WTC11 (cell line): ENCODE measurements around the gene CYREN. TPM values are rescaled to one million over a fixed set of nuclear protein-coding genes. Genes with fewer than 3 reads are reported as not detected.
"Not testable (repeated sequence)": the region's sequence is repeated elsewhere in the genome, so short reads cannot be mapped to it uniquely, and the experiment has no call there.

Source experiments
- ATAC-seq: fragments of 200-7000 bp; cut with Tn5 transposase; 2 replicates; pipeline ENCODE4 v1.10.0; 2021; ENCODE audit warnings: mild to moderate bottlenecking, moderate library complexity
- CTCF ChIA-PET: fragments of 300-600 bp; sonication (Branson Sonifier 250); formaldehyde crosslinking; loops from one replicate; lab custom pipeline; 2021; ENCODE audit warnings: antibody characterized with exemption; lab: Charles Lee
- POLR2A ChIA-PET: fragments of 350-600 bp; sonication (Branson Sonifier 250); formaldehyde crosslinking; loops from one replicate; lab custom pipeline; 2021; ENCODE audit warnings: antibody characterized with exemption; lab: Charles Lee
- DNase-seq: peaks from one replicate; pipeline ENCODE4 v3.0.0; 2021; ENCODE audit warnings: low spot score
- H3K27ac Mint-ChIP-seq: 2 replicates; pipeline ENCODE4 v1.8.0; 2021; ENCODE audit warnings: mixed read lengths
- H3K27me3 Mint-ChIP-seq: 2 replicates; pipeline ENCODE4 v1.8.0; 2021; ENCODE audit warnings: low read depth, mild to moderate bottlenecking, moderate library complexity, mixed read lengths
- H3K36me3 Mint-ChIP-seq: 2 replicates; pipeline ENCODE4 v1.8.0; 2021; ENCODE audit warnings: mixed read lengths
- H3K4me1 Mint-ChIP-seq: 2 replicates; pipeline ENCODE4 v1.8.0; 2022; ENCODE audit warnings: mixed read lengths
- H3K4me3 Mint-ChIP-seq: 2 replicates; pipeline ENCODE4 v1.8.0; 2021; ENCODE audit warnings: mild to moderate bottlenecking, moderate library complexity, mixed read lengths
- H3K9me3 Mint-ChIP-seq: 2 replicates; pipeline ENCODE4 v1.8.0; 2021; ENCODE audit warnings: mixed read lengths
- FOXJ3 ChIP-seq: sonication (generic); formaldehyde crosslinking; IDR thresholded peaks from 2 replicates; pipeline ENCODE4 v1.9.0; 2021; ENCODE audit warnings: missing genetic modification reagents, mild to moderate bottlenecking, borderline replicate concordance
- GABPB1 ChIP-seq: sonication (generic); formaldehyde crosslinking; IDR thresholded peaks from 2 replicates; pipeline ENCODE4 v1.8.1; 2023; ENCODE audit warnings: mild to moderate bottlenecking, missing genetic modification reagents
- HMGA2 ChIP-seq: fragments of 250-450 bp; sonication (Bioruptor Pico); IDR thresholded peaks from 2 replicates; pipeline ENCODE4 v1.4.0; 2021; ENCODE audit warnings: mild to moderate bottlenecking, moderate library complexity
- JAZF1 ChIP-seq: fragments of 250-450 bp; sonication (Bioruptor Pico); IDR thresholded peaks from 2 replicates; pipeline ENCODE4 v1.9.0; 2021; ENCODE audit warnings: moderate library complexity, mild to moderate bottlenecking, inconsistent platforms
- MXD4 ChIP-seq: fragments of 250-450 bp; sonication (Bioruptor Pico); IDR thresholded peaks from 2 replicates; pipeline ENCODE4 v1.8.0; 2021; ENCODE audit warnings: mild to moderate bottlenecking, moderate library complexity, borderline replicate concordance
- PRRX2 ChIP-seq: fragments of 250-450 bp; sonication (Bioruptor Pico); IDR thresholded peaks from 2 replicates; pipeline ENCODE4 v1.8.0; 2021; ENCODE audit warnings: mild to moderate bottlenecking
- TEAD4 ChIP-seq: sonication (generic); formaldehyde crosslinking; IDR thresholded peaks from 2 replicates; pipeline ENCODE4 v1.8.0; 2022; ENCODE audit warnings: mild to moderate bottlenecking, missing genetic modification reagents
- ZBTB21 ChIP-seq: sonication (generic); formaldehyde crosslinking; IDR thresholded peaks from 2 replicates; pipeline ENCODE4 v1.8.1; 2023; ENCODE audit warnings: mild to moderate bottlenecking, missing genetic modification reagents, borderline replicate concordance
- ZNF219 ChIP-seq: sonication (generic); formaldehyde crosslinking; IDR thresholded peaks from 2 replicates; pipeline ENCODE4 v1.8.0; 2023; ENCODE audit warnings: missing genetic modification reagents, mild to moderate bottlenecking, borderline replicate concordance
- total RNA-seq: library from RNA; stranded (reverse); gene quantifications from 3 replicates; pipeline ENCODE4 v1.2.3, GENCODE V29; 2021
- TF ChIP-seq, protein P1 (sequence below): sonication (generic); formaldehyde crosslinking; IDR thresholded peaks from 2 replicates; pipeline ENCODE4 v1.8.0; 2023; ENCODE audit warnings: mild to moderate bottlenecking, missing genetic modification reagents

The CYREN gene
- total RNA-seq, 1 experiment from 2014 or later = 37.9 TPM

DNA sequence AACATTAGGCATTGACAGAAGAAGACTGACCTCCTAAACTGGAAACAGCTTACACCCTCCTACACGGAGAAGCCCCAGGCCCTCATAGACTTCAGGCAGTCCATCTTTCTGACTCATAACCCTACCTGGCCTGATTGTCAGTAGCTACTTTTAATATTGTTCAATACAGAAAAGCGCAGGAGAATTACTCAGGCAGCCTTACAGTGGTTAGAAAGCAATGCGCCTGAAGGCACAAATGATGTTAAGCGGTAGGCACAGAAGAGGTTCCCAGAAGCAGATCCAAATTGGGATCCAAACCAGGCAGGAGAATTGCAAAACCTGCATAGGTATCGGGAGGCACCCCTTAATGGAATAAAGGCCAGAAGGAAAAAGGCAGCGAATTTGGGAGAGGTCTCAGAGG, 5.4 kb upstream of the CYREN start:
- ATAC-seq (no peak), DNase-seq (no peak)
- ChIA-PET CTCF (no interaction called here), POLR2A (no interaction called here)
- H3K27ac Mint-ChIP-seq = peak overlapping the region; percentile 33
- no peaks in the 10 kb centered on the region for H3K27me3 Mint-ChIP-seq
- peaks cover 23% of the 10 kb centered on the region for H3K9me3 Mint-ChIP-seq
- peaks cover 31% of the 10 kb centered on the region for H3K4me1 Mint-ChIP-seq
- no peak overlapping the region for H3K4me3 Mint-ChIP-seq
- no peak for TF ChIP-seq PRRX2
- TF ChIP-seq MXD4 (CRISPR knock-in tag) = no peak
- no peak for TF ChIP-seq ZNF219 (CRISPR knock-in tag)
- TF ChIP-seq TEAD4 = no peak
- TF ChIP-seq HMGA2 (CRISPR knock-in tag) = no peak
- TF ChIP-seq, protein P1, sequence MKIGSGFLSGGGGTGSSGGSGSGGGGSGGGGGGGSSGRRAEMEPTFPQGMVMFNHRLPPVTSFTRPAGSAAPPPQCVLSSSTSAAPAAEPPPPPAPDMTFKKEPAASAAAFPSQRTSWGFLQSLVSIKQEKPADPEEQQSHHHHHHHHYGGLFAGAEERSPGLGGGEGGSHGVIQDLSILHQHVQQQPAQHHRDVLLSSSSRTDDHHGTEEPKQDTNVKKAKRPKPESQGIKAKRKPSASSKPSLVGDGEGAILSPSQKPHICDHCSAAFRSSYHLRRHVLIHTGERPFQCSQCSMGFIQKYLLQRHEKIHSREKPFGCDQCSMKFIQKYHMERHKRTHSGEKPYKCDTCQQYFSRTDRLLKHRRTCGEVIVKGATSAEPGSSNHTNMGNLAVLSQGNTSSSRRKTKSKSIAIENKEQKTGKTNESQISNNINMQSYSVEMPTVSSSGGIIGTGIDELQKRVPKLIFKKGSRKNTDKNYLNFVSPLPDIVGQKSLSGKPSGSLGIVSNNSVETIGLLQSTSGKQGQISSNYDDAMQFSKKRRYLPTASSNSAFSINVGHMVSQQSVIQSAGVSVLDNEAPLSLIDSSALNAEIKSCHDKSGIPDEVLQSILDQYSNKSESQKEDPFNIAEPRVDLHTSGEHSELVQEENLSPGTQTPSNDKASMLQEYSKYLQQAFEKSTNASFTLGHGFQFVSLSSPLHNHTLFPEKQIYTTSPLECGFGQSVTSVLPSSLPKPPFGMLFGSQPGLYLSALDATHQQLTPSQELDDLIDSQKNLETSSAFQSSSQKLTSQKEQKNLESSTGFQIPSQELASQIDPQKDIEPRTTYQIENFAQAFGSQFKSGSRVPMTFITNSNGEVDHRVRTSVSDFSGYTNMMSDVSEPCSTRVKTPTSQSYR (CRISPR knock-in tag) = no peak
- TF ChIP-seq JAZF1 (CRISPR knock-in tag) = no peak
- H3K36me3 Mint-ChIP-seq = peaks cover 18% of the 10 kb centered on the region

DNA sequence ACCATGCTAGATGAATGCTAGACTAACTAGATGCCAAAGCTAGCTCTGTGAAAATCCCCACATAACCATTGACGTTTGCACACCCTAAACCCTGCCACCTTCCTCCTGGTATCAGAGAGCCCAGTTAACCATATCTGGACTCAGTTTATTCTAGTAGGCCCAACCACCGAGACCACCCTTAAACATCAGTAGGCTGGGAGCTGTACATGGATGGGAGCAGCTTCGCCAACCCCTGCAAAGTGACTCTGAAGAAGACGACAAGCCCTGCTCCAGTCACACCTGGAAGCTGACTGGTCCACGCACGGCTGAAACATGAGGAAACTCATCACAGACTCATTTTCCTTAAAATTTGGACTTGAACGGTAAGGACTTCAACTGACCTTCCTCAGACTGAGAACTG, 4.4 kb upstream of the CYREN start:
- no peak overlapping the region for H3K4me3 Mint-ChIP-seq
- CTCF ChIA-PET = interaction anchor here (1.2 kb wide), 1 partner anchor 10 kb away, joined by 3 read pairs; no protein-coding TSS in a partner anchor
- H3K27me3 Mint-ChIP-seq = no peaks in the 10 kb centered on the region
- peaks cover 14% of the 10 kb centered on the region for H3K9me3 Mint-ChIP-seq
- TF ChIP-seq FOXJ3 (CRISPR knock-in tag) (no peak), ZBTB21 (CRISPR knock-in tag) (no peak)
- peaks cover 33% of the 10 kb centered on the region for H3K4me1 Mint-ChIP-seq
- H3K27ac Mint-ChIP-seq = no peak overlapping the region
- DNase-seq = no peak
- POLR2A ChIA-PET = no interaction called here
- ATAC-seq = no peak
- H3K36me3 Mint-ChIP-seq = peaks cover 8% of the 10 kb centered on the region; the same call in 1 of the 2 replicates

DNA sequence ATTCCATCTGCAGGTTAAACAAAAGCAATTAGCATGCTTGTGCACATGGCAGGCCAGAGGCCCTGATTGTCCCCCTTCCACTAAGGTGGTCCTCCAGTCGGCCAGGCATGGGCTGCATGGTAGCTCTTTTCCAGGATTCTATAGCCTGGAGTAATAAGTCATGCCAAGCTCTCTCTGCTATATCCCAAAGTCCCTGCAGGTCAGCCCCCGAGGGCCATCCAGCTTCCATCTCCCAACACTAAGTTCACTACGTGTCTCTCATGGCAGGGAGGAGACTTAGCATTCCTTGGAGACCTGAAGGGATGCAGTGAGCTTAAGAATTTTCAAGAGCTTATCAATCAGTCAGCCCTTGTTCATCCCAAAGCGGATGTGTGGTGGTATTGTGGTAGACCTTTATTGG, 3.4 kb upstream of the CYREN start:
- POLR2A ChIA-PET, H3K4me3 Mint-ChIP-seq, H3K36me3 Mint-ChIP-seq, DNase-seq, H3K27me3 Mint-ChIP-seq, ATAC-seq, H3K27ac Mint-ChIP-seq, H3K9me3 Mint-ChIP-seq: not testable (repeated sequence)
- H3K4me1 Mint-ChIP-seq = peaks cover 43% of the 10 kb centered on the region
- CTCF ChIA-PET = interaction anchor here (1.2 kb wide), 1 partner anchor 9 kb away, joined by 3 read pairs; no protein-coding TSS in a partner anchor

DNA sequence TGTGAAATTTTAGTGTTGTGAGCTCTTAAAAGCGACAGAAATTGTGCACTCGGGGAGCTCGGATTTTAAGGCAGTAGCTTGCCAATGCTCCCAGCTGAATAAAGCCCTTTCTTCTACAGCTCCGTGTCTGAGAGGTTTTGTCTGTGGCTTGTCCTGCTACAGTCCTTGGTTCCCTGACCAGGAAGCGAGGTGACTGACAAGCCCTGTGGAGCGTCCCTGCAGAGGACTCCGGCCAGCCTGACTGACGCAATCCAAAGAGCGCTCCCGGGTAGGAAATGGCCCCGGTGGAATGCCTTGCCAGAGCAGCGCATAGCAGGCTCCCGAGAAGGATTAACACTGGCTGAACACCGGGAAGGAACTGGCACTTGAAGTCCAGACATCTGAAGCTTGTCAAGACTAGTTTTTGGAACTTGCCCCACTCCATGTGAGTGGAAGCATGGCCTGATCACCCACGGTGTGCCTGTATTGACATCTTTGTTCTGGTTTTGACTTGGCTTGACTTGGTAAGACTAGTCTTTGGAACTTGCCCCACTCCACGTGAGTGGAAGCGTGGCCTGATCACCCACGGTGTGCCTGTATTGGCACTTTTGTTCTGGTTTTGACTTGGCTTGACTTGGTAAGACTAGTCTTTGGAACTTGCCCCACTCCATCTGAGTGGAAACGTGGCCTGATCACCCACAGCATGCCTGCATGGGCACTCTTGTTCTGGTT, 1.2 kb upstream of the CYREN start:
- Mint-ChIP-seq H3K36me3 (peaks cover 22% of the 10 kb centered on the region), H3K4me1 (peaks cover 36% of the 10 kb centered on the region), H3K4me3 (peak overlapping the region; percentile 90), H3K27ac (peak overlapping the region; percentile 95)
- H3K27me3 Mint-ChIP-seq, H3K9me3 Mint-ChIP-seq, POLR2A ChIA-PET, DNase-seq, ATAC-seq: not testable (repeated sequence)
- CTCF ChIA-PET = interaction anchor here (1.3 to 2.1 kb wide), 4 partner anchors 17 to 188 kb away, joined by 3 to 7 read pairs (median 5); partner anchors contain the start of gene AGBL3
- peak; percentile 94 for TF ChIP-seq GABPB1 (CRISPR knock-in tag)

DNA sequence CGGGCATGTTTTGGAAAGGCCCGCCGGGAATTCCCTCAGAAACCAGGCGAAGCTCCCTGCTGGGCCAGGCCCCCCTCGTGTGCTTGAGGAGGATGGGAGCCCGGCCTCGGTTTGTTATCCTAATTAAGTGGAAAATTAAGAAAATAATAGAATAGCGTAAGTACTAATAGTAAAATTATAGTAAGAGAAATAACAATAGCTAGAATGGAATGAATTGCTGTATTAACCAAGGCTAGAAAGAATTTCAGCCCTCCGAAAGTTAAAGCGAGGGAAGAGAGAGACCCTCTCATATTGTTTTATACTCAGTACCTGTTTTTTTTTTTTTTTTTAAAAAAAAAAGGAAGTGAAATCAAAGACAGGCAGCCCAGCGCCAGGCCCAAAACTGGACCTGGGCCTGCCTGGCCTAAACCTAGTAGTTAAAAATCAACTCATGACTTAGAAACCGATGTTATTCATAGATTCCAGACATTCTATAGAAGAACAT, 533 bp upstream of the CYREN start:
- POLR2A ChIA-PET = not testable (repeated sequence)

More for the DNA sequence above, 533 bp upstream of the CYREN start:
- not testable (repeated sequence) for ATAC-seq, DNase-seq, H3K9me3 Mint-ChIP-seq, H3K27me3 Mint-ChIP-seq
- Mint-ChIP-seq H3K4me3 (peak overlapping the region; percentile 90), H3K36me3 (peaks cover 29% of the 10 kb centered on the region), H3K27ac (peak overlapping the region; percentile 95), H3K4me1 (peaks cover 31% of the 10 kb centered on the region)
- CTCF ChIA-PET = interaction anchor here (1.3 to 2.4 kb wide), 7 partner anchors 18 to 189 kb away, joined by 3 to 7 read pairs (median 5); partner anchors contain the start of genes AGBL3, TMEM140 and WDR91
